Esophagus squamous epithelium (tissue), 5 donors: Measurements from ENCODE around the gene MED16. TPM values are rescaled to one million over a fixed set of nuclear protein-coding genes. Genes with fewer than 3 reads are reported as not detected.

Experiments
- DNase-seq: peaks from one replicate; lab custom pipeline; 2025; lab: John Stamatoyannopoulos, UW
- H3K27ac ChIP-seq, 4 donors: fragments of 200-600 bp; sonication (generic); one replicate each; pipeline ENCODE4 v1.5.1; 2016 to 2019; ENCODE audit warnings: mild to moderate bottlenecking in 1 of 4
- H3K27me3 ChIP-seq, 4 donors: fragments of 200-600 bp; sonication (generic); 1 replicate in 3 of 4; 2 replicates in 1 of 4; pipeline versions ENCODE4 v1.5.1 to v1.6.0; 2017 to 2021; ENCODE audit warnings: antibody characterized with exemption in 1 of 4
- H3K36me3 ChIP-seq, 3 donors: fragments of 200-600 bp; sonication (generic); one replicate each; pipeline ENCODE4 v1.5.1; 2016 to 2019
- H3K4me1 ChIP-seq, 3 donors: fragments of 200-600 bp; sonication (generic); one replicate each; pipeline ENCODE4 v1.5.1; 2017 to 2019
- H3K4me3 ChIP-seq, 4 donors: fragments of 200-600 bp; sonication (generic); 1 replicate in 3 of 4; 2 replicates in 1 of 4; pipeline ENCODE4 v1.5.1; 2016 to 2019; ENCODE audit warnings: mild to moderate bottlenecking in 2 of 4, moderate library complexity in 1 of 4
- H3K9me3 ChIP-seq, 3 donors: fragments of 200-600 bp; sonication (generic); one replicate each; pipeline ENCODE4 v1.5.1; 2016 to 2019
- CTCF ChIP-seq, 6 experiments: fragments of 450-650 bp in 4 of 6; fragments of 200-600 bp in 2 of 6; sonication (generic) in 2 of 6; IDR thresholded peaks; one replicate each; pipeline ENCODE4 v1.5.1; 2016 to 2019; ENCODE audit warnings: antibody characterized with exemption in 6 of 6, mild to moderate bottlenecking in 4 of 6, moderate library complexity in 4 of 6
- POLR2A ChIP-seq, 4 donors: fragments of 450-650 bp; IDR thresholded peaks; one replicate each; pipeline ENCODE4 v1.6.1; 2017; ENCODE audit warnings: antibody characterized with exemption in 4 of 4, mild to moderate bottlenecking in 4 of 4, moderate library complexity in 3 of 4
- WGBS, 2 donors: methylation state at CpG; one replicate each; pipeline ENCODE4 v1.1.5; 2018; 5-methylcytosine and 5-hydroxymethylcytosine counted together
- intact Hi-C: fragments of 100-400 bp; cut with DNase I; formaldehyde crosslinking; loops from one replicate; pipeline ENCODE4 v1.15.0; 2022
- total RNA-seq, 4 donors: library from RNA; depleted of rRNA; stranded (reverse); fragments of >200 nt; gene quantifications; one replicate each; pipeline ENCODE4 v1.1.0, GENCODE V29; 2016
- donor health status: DM: yes; HTN: yes; CAD: no.

Gene MED16
- total RNA-seq, 4 donors from 2014 or later = 23.7 to 64.9 (median 32.5) TPM

GRCh38 chr19:907183-907853, 14.3 kb upstream of the MED16 start:
- H3K36me3 ChIP-seq = peaks cover 0 to 5% (median 0%) of the 10 kb centered on the region in 3 donors
- no peak for DNase-seq

GRCh38 chr19:906480-906879, 13.5 kb upstream of the MED16 start:
- 91 to 94% methylated on average over 6 to 7 of the region's 7 CpGs for WGBS, 2 donors
- DNase-seq = no peak
- intact Hi-C loops = no loop called here

More at GRCh38 chr19:907183-907853, 14.3 kb upstream of the MED16 start:
- H3K27me3 ChIP-seq = no peaks in the 10 kb centered on the region
- peak overlapping the region; percentile 31 to 95 (median 63) for H3K27ac ChIP-seq
- no CpG with 5 or more reads among the region's 14 CpGs for WGBS, 2 donors
- no peak overlapping the region for H3K4me3 ChIP-seq
- no peak for TF ChIP-seq POLR2A (IDR thresholded peaks at IDR 0.05)
- TF ChIP-seq CTCF (IDR thresholded peaks at IDR 0.05) = no peak
- intact Hi-C loops = no loop called here
- no peaks in the 10 kb centered on the region for H3K9me3 ChIP-seq
- H3K4me1 ChIP-seq = peaks cover 23 to 72% (median 32%) of the 10 kb centered on the region in 3 donors

GRCh38 chr19:904545-904944, 11.6 kb upstream of the MED16 start:
- Histone ChIP-seq H3K27ac (no peak overlapping the region), H3K27me3 (no peaks in the 10 kb centered on the region), H3K4me1 (peaks cover 21 to 59% (median 22%) of the 10 kb centered on the region in 3 donors), H3K4me3 (no peak overlapping the region), H3K9me3 (no peaks in the 10 kb centered on the region), H3K36me3 (peaks cover 0 to 29% (median 6%) of the 10 kb centered on the region in 3 donors)
- 81 to 82% methylated on average over 8 of the region's 8 CpGs for WGBS, 2 donors
- DNase-seq = no peak
- intact Hi-C loops = no loop called here
- TF ChIP-seq POLR2A (IDR thresholded peaks at IDR 0.05) (no peak), CTCF (IDR thresholded peaks at IDR 0.05) (no peak)

More at GRCh38 chr19:906480-906879, 13.5 kb upstream of the MED16 start:
- Histone ChIP-seq H3K27me3 (no peaks in the 10 kb centered on the region), H3K27ac (no peak overlapping the region), H3K4me1 (peaks cover 23 to 63% (median 29%) of the 10 kb centered on the region in 3 donors), H3K4me3 (no peak overlapping the region), H3K9me3 (no peaks in the 10 kb centered on the region), H3K36me3 (peaks cover 0 to 13% (median 0%) of the 10 kb centered on the region in 3 donors)
- TF ChIP-seq CTCF (IDR thresholded peaks at IDR 0.05) = no peak
- TF ChIP-seq POLR2A (IDR thresholded peaks at IDR 0.05) = no peak

- peak overlapping the region in 1 of 4 donors; percentile 12 for H3K4me3 ChIP-seq
- 56 to 65% methylated on average over 8 to 11 of the region's 32 CpGs for WGBS, 2 donors
- TF ChIP-seq POLR2A (IDR thresholded peaks at IDR 0.05) (no peak), CTCF (IDR thresholded peaks at IDR 0.05) (no peak)
- no peak for DNase-seq
- H3K4me1 ChIP-seq = peaks cover 11 to 46% (median 11%) of the 10 kb centered on the region in 3 donors
- peak overlapping the region in 2 of 4 donors; percentile 5 for H3K27ac ChIP-seq
- intact Hi-C loops = no loop called here
- H3K27me3 ChIP-seq = no peaks in the 10 kb centered on the region
- peaks cover 8 to 42% (median 14%) of the 10 kb centered on the region in 3 donors for H3K36me3 ChIP-seq
- no peaks in the 10 kb centered on the region for H3K9me3 ChIP-seq
Measured at GRCh38 chr19:903266-903797, 10.3 kb upstream of the MED16 start.
